Testis (tissue), 3 donors: ENCODE data around the gene HECW1. TPM values are rescaled to one million over a fixed set of nuclear protein-coding genes. Genes with fewer than 3 reads are reported as not detected.

Source experiments
- DNase-seq: peaks from one replicate; pipeline ENCODE4 v3.0.0-alpha.2; 2019
- H3K27ac ChIP-seq, 2 donors: fragments of 200-600 bp; sonication (generic); one replicate each; pipeline ENCODE4 v1.5.1; 2019
- H3K27me3 ChIP-seq: fragments of 200-600 bp; sonication (generic); one replicate; pipeline ENCODE4 v1.5.1; 2019
- H3K36me3 ChIP-seq: fragments of 200-600 bp; sonication (generic); one replicate; pipeline ENCODE4 v1.5.1; 2017; ENCODE audit warnings: low read depth; ENCODE audit errors: missing control alignments
- H3K4me1 ChIP-seq: fragments of 200-600 bp; sonication (generic); one replicate; pipeline ENCODE4 v1.5.1; 2019
- H3K4me3 ChIP-seq, 2 donors: fragments of 200-600 bp; sonication (generic); one replicate each; pipeline ENCODE4 v1.5.1; 2017 to 2019
- H3K9me3 ChIP-seq: fragments of 200-600 bp; sonication (generic); one replicate; pipeline ENCODE4 v1.5.1; 2017
- POLR2A ChIP-seq: fragments of 450-650 bp; IDR thresholded peaks from one replicate; pipeline ENCODE4 v1.6.1; 2017; ENCODE audit warnings: antibody characterized with exemption, mild to moderate bottlenecking, moderate library complexity
- WGBS, 2 donors: methylation state at CpG; one replicate each; pipeline ENCODE4 v1.1.5; 2018; 5-methylcytosine and 5-hydroxymethylcytosine counted together
- intact Hi-C: fragments of 100-400 bp; cut with DNase I; formaldehyde crosslinking; loops from one replicate; pipeline ENCODE4 v1.15.1; 2023; ENCODE audit warnings: low total_unique reads
- polyA plus RNA-seq: library from polyadenylated mRNA; stranded (reverse); fragments of 350-450 nt; fragmentation: Illumina TruSeq; extraction: RNeasy Lipid Tissue Mini Kit (QIAGEN cat#74804); gene quantifications from one replicate; pipeline ENCODE4 v1.2.3, GENCODE V29; 2014; ENCODE audit warnings: low read depth, low replicate concordance; ENCODE audit not compliant: insufficient read depth
- total RNA-seq, 2 donors: library from RNA; depleted of rRNA; stranded (reverse); fragments of >200 nt; gene quantifications; one replicate each; pipeline ENCODE4 v1.2.3, GENCODE V29; 2016
- TF ChIP-seq, protein P1 (sequence below), 3 experiments: fragments of 450-650 bp in 2 of 3; fragments of 200-600 bp in 1 of 3; sonication (generic) in 1 of 3; IDR thresholded peaks; one replicate each; pipeline ENCODE4 v1.5.1; 2016 to 2019; ENCODE audit warnings: antibody characterized with exemption in 3 of 3, mild to moderate bottlenecking in 2 of 3, moderate library complexity in 1 of 3

HECW1 gene
- total and polyA plus RNA-seq, 3 donors from 2014 or later: 3.2 to 14.5 (median 5.0) TPM

DNA sequence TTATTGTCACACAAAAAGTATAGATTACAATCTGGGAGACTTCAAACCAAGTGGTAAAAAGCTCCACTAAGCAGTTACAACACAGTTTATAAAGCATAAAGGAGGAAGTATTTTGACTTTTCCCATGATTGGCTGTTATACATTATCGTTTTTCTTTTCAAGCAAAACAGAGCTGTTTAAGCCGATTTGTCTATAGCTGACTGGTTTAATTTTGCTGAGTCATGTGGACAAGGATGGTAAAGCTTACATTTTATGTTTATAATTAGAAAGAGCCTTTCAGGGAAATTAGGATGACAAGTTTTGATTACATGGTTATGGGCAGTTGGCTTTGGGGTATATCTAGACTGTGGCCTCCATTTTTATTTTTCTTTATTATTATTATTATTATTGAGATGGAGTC is 318.0 kb downstream of the HECW1 start:
- 75 to 80% methylated on average over 2 of the region's 2 CpGs for WGBS, 2 donors
- TF ChIP-seq POLR2A: no peak
- TF ChIP-seq, protein P1, sequence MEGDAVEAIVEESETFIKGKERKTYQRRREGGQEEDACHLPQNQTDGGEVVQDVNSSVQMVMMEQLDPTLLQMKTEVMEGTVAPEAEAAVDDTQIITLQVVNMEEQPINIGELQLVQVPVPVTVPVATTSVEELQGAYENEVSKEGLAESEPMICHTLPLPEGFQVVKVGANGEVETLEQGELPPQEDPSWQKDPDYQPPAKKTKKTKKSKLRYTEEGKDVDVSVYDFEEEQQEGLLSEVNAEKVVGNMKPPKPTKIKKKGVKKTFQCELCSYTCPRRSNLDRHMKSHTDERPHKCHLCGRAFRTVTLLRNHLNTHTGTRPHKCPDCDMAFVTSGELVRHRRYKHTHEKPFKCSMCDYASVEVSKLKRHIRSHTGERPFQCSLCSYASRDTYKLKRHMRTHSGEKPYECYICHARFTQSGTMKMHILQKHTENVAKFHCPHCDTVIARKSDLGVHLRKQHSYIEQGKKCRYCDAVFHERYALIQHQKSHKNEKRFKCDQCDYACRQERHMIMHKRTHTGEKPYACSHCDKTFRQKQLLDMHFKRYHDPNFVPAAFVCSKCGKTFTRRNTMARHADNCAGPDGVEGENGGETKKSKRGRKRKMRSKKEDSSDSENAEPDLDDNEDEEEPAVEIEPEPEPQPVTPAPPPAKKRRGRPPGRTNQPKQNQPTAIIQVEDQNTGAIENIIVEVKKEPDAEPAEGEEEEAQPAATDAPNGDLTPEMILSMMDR (IDR thresholded peaks at IDR 0.05): no peak

GRCh38 chr7:43431020-43431595 is 318.7 kb downstream of the HECW1 start:
- H3K4me1 ChIP-seq: no peaks in the 10 kb centered on the region
- TF ChIP-seq POLR2A: no peak
- TF ChIP-seq, protein P1 (IDR thresholded peaks at IDR 0.05): no peak
- no peaks in the 10 kb centered on the region for H3K36me3 ChIP-seq
- no peak overlapping the region for H3K27ac ChIP-seq
- no peak for DNase-seq
- intact Hi-C loops: no loop called here
- WGBS, 2 donors: 72 to 74% methylated on average over 3 of the region's 3 CpGs
- no peak overlapping the region for H3K4me3 ChIP-seq
- H3K9me3 ChIP-seq: no peaks in the 10 kb centered on the region
- no peaks in the 10 kb centered on the region for H3K27me3 ChIP-seq

More for the DNA sequence above, 318.0 kb downstream of the HECW1 start:
- Histone ChIP-seq H3K36me3 (no peaks in the 10 kb centered on the region), H3K4me3 (no peak overlapping the region), H3K27ac (no peak overlapping the region), H3K4me1 (no peaks in the 10 kb centered on the region), H3K9me3 (no peaks in the 10 kb centered on the region), H3K27me3 (no peaks in the 10 kb centered on the region)
- DNase-seq: no peak
- intact Hi-C loops: no loop called here

DNA sequence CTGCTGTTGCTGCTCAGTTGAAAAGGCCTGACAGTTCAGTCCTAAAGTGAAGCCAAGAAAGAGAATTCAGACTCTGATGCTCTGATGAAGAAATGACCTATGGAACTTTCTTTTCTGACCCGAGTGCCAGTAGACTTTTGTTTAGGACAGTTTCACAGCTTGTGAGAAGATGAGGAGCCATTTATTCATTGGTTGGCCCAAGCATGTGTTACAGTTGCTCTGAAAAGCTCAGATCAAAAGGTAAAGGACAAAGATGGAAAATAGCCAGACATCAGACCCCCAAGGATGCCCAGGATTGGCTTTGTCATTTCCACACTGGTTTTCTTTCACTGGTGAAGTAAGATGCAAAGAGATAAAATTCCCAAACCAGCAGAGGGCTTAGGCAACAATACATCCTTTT is 321.2 kb downstream of the HECW1 start:
- intact Hi-C loops: no loop called here
- TF ChIP-seq POLR2A: no peak
- TF ChIP-seq, protein P1 (IDR thresholded peaks at IDR 0.05): no peak
- WGBS, 2 donors: 93 to 100% methylated on average over 1 of the region's 1 CpG

DNA sequence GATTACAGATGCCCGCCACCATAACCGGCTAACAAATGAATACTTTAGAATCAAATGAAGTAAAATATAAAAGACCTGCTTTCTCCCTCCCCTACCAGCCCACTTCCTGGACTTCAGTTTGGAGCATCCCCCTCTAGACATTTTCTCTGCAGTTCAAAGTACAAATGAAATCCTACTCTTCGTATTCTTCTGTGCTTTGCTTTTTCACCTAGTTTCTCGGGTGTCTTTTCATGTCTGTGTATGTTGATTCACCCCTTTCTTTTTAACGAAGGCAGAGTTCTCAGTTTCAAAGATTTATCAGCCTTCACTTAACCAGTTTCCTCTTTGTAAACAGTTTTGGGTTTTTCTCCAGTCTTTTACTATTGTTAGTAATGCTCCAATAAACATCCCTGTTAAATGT is 324.6 kb downstream of the HECW1 start:
- Histone ChIP-seq H3K36me3 (no peaks in the 10 kb centered on the region), H3K9me3 (no peaks in the 10 kb centered on the region), H3K4me3 (no peak overlapping the region), H3K4me1 (no peaks in the 10 kb centered on the region), H3K27ac (no peak overlapping the region), H3K27me3 (no peaks in the 10 kb centered on the region)
- no peak for DNase-seq
- intact Hi-C loops: no loop called here
- 71 to 76% methylated on average over 5 of the region's 5 CpGs for WGBS, 2 donors
- TF ChIP-seq, protein P1 (IDR thresholded peaks at IDR 0.05): no peak
- no peak for TF ChIP-seq POLR2A

More for the DNA sequence above, 321.2 kb downstream of the HECW1 start:
- Histone ChIP-seq H3K4me3 (no peak overlapping the region), H3K27ac (no peak overlapping the region), H3K36me3 (no peaks in the 10 kb centered on the region), H3K9me3 (no peaks in the 10 kb centered on the region), H3K27me3 (no peaks in the 10 kb centered on the region), H3K4me1 (no peaks in the 10 kb centered on the region)
- DNase-seq: no peak

DNA sequence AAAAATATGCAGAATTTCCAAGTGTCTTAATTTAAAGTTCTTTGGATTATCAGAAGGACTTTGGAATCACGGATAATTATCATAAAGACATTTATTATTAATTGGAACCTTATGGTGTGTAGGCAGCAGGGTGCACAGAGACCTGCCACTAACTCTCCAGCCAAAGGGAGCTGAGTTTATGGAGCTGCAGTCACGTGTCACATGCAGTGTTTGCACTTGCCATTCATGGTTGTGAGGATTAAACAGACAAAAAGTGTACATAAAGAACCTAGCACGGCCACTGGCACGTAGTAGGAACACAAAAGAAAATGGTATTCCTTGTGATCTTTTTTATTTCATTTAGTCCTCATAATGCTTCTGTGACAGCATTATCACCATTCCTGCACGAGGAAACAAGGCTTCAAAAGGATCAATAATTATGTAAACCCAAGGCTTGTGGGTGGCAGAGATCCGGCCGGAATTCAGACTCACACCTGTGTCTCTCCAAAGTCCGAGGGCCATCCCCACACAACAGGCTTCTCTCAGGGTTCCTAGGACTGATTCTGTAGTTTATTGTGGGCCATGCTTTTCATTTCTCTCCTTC is 326.5 kb downstream of the HECW1 start:
- no peak for DNase-seq
- Histone ChIP-seq H3K4me3 (peak overlapping the region in 1 of 2 donors; percentile 36), H3K27me3 (no peaks in the 10 kb centered on the region), H3K4me1 (no peaks in the 10 kb centered on the region), H3K36me3 (no peaks in the 10 kb centered on the region), H3K27ac (no peak overlapping the region), H3K9me3 (no peaks in the 10 kb centered on the region)
- intact Hi-C loops: no loop called here
- WGBS, 2 donors: 67 to 71% methylated on average over 8 of the region's 8 CpGs
- TF ChIP-seq, protein P1 (IDR thresholded peaks at IDR 0.05): no peak
- no peak for TF ChIP-seq POLR2A
